Tongue (tissue), 3 donors: ENCODE results near the gene PLAC1. TPM values are rescaled to one million over a fixed set of nuclear protein-coding genes. Genes with fewer than 3 reads are reported as not detected.

Source experiments
- DNase-seq: peaks from one replicate; pipeline ENCODE4 v3.0.0-alpha.2; 2015
- small RNA-seq: library from RNA; depleted of rRNA; stranded (forward); fragments of <200 nt; gene quantifications from one replicate; pipeline ENCODE3, GENCODE V24; 2014; ENCODE audit warnings: low replicate concordance
- total RNA-seq: library from RNA; depleted of rRNA; stranded (reverse); fragments of >200 nt; gene quantifications from one replicate; pipeline ENCODE4 v1.2.3, GENCODE V29; 2014

PLAC1 gene
- total RNA-seq, 1 donor from 2014 or later, result 1.4 TPM

- peak; percentile 51 for DNase-seq
Measured at GRCh38 chrX:134543288-134543687, 115.0 kb downstream of the PLAC1 start.

- DNase-seq, result peak; percentile 87
Measured at GRCh38 chrX:134542485-134542884, 115.8 kb downstream of the PLAC1 start.

GRCh38 chrX:134541906-134542305 lies 116.4 kb downstream of the PLAC1 start:
- peak; percentile 11 for DNase-seq

- DNase-seq, result no peak
Measured at GRCh38 chrX:134538316-134538715, 120.0 kb downstream of the PLAC1 start.

- no peak for DNase-seq
Measured at GRCh38 chrX:134537179-134537955, 120.9 kb downstream of the PLAC1 start.

GRCh38 chrX:134533952-134534351 lies 124.3 kb downstream of the PLAC1 start:
- no peak for DNase-seq

GRCh38 chrX:134533352-134533751 lies 124.9 kb downstream of the PLAC1 start:
- no peak for DNase-seq

GRCh38 chrX:134530845-134531244 lies 127.4 kb downstream of the PLAC1 start:
- no peak for DNase-seq

- DNase-seq, result no peak
Measured at GRCh38 chrX:134529481-134529880, 128.8 kb downstream of the PLAC1 start.

GRCh38 chrX:134528960-134529359 lies 129.3 kb downstream of the PLAC1 start:
- DNase-seq, result peak; percentile 12

- DNase-seq, result no peak
Measured at GRCh38 chrX:134526399-134526798, 131.9 kb downstream of the PLAC1 start.

- DNase-seq, result no peak
Measured at GRCh38 chrX:134525086-134525792, 133.0 kb downstream of the PLAC1 start.

GRCh38 chrX:134524181-134524580 lies 134.1 kb downstream of the PLAC1 start:
- no peak for DNase-seq

- DNase-seq, result peak; percentile 64
Measured at GRCh38 chrX:134520860-134521390, 137.3 kb downstream of the PLAC1 start.

Small RNA genes lying within 50 kb of the gene (small RNA-seq; reads per million reads assigned to genes)
- not detected for gene AC004383.1
- gene MIR450A1, result 0.82 reads per million, percentile 83 among the genes with 10 or more reads in this experiment
- 3.0 reads per million, percentile 91 among the genes with 10 or more reads in this experiment for gene MIR450A2
- 415 reads per million, percentile 98 among the genes with 10 or more reads in this experiment for gene MIR450B
- gene MIR503, result 28.0 reads per million, percentile 95 among the genes with 10 or more reads in this experiment
- 338 reads per million, percentile 98 among the genes with 10 or more reads in this experiment for gene MIR542

Other genes with a start within 250 kb of the PLAC1 start
- gene HPRT1, start 198.3 kb downstream of the PLAC1 start, total RNA-seq, result 14.2 TPM
- 15.6 TPM for gene PABIR2, start 138.7 kb upstream of the PLAC1 start, total RNA-seq